RWPE2 (cell line): ENCODE results near the gene FBXL17.

ENCODE experiments used
- ATAC-seq: fragments of 200-7000 bp; cut with Tn5 transposase; 3 replicates; pipeline ENCODE4 v1.9.1; 2021; ENCODE audit warnings: low read depth
- DNase-seq: peaks from one replicate; pipeline ENCODE4 v3.0.0-alpha.2; 2020; ENCODE audit warnings: low spot score
- H3K27ac ChIP-seq: fragments of 450-650 bp; 2 replicates; pipeline ENCODE4 v1.5.1; 2017; ENCODE audit warnings: mild to moderate bottlenecking; ENCODE audit not compliant: poor library complexity, severe bottlenecking
- H3K27me3 ChIP-seq: fragments of 250-450 bp; sonication (Bioruptor Pico); 2 replicates; pipeline ENCODE4 v1.5.1; 2021; ENCODE audit warnings: mild to moderate bottlenecking, moderate library complexity; ENCODE audit not compliant: insufficient read depth, poor library complexity, severe bottlenecking
- H3K36me3 ChIP-seq: fragments of 250-450 bp; sonication (Bioruptor Pico); 2 replicates; pipeline ENCODE4 v1.5.1; 2020; ENCODE audit warnings: low read depth, mild to moderate bottlenecking, moderate library complexity
- H3K4me1 ChIP-seq: fragments of 250-450 bp; sonication (Bioruptor Pico); 2 replicates; pipeline ENCODE4 v1.5.1; 2021; ENCODE audit warnings: mild to moderate bottlenecking, moderate library complexity; ENCODE audit not compliant: insufficient read depth, poor library complexity, severe bottlenecking
- H3K4me3 ChIP-seq: fragments of 250-450 bp; sonication (Bioruptor Pico); 2 replicates; pipeline ENCODE4 v1.5.1; 2021; ENCODE audit warnings: mild to moderate bottlenecking, moderate library complexity; ENCODE audit not compliant: severe bottlenecking
- H3K9me3 ChIP-seq: fragments of 250-450 bp; sonication (Bioruptor Pico); 2 replicates; pipeline ENCODE4 v1.5.1; 2021; ENCODE audit warnings: mild to moderate bottlenecking, moderate library complexity; ENCODE audit not compliant: severe bottlenecking
- CTCF ChIP-seq: fragments of 450-650 bp; IDR thresholded peaks from one replicate; pipeline ENCODE4 v1.5.1; 2017; ENCODE audit warnings: mild to moderate bottlenecking, moderate library complexity; ENCODE audit not compliant: poor library complexity, severe bottlenecking

Gene FBXL17

GRCh38 chr5:108046955-108047670 is 334.8 kb downstream of the FBXL17 start:
- Histone ChIP-seq H3K27ac (no peak overlapping the region), H3K36me3 (no peaks in the 10 kb centered on the region), H3K27me3 (no peaks in the 10 kb centered on the region), H3K4me3 (no peak overlapping the region), H3K4me1 (no peaks in the 10 kb centered on the region), H3K9me3 (no peaks in the 10 kb centered on the region)
- no peak for ATAC-seq
- TF ChIP-seq CTCF: no peak
- no peak for DNase-seq

- DNase-seq (no peak), ATAC-seq (no peak)
- H3K27me3 ChIP-seq: no peaks in the 10 kb centered on the region
- no peak overlapping the region for H3K27ac ChIP-seq
- no peaks in the 10 kb centered on the region for H3K9me3 ChIP-seq
- no peak overlapping the region for H3K4me3 ChIP-seq
- H3K36me3 ChIP-seq: no peaks in the 10 kb centered on the region
- H3K4me1 ChIP-seq: no peaks in the 10 kb centered on the region
- TF ChIP-seq CTCF: no peak
Measured at GRCh38 chr5:108036482-108036881, 345.4 kb downstream of the FBXL17 start.

GRCh38 chr5:108028883-108029282 is 353.0 kb downstream of the FBXL17 start:
- no peak overlapping the region for H3K27ac ChIP-seq
- no peak for TF ChIP-seq CTCF
- H3K4me3 ChIP-seq: no peak overlapping the region
- no peaks in the 10 kb centered on the region for H3K36me3 ChIP-seq
- H3K4me1 ChIP-seq: no peaks in the 10 kb centered on the region
- no peak for DNase-seq
- no peaks in the 10 kb centered on the region for H3K9me3 ChIP-seq
- ATAC-seq: no peak
- no peaks in the 10 kb centered on the region for H3K27me3 ChIP-seq

- H3K9me3 ChIP-seq: no peaks in the 10 kb centered on the region
- H3K4me1 ChIP-seq: no peaks in the 10 kb centered on the region
- no peak overlapping the region for H3K27ac ChIP-seq
- DNase-seq: no peak
- no peaks in the 10 kb centered on the region for H3K36me3 ChIP-seq
- no peaks in the 10 kb centered on the region for H3K27me3 ChIP-seq
- ATAC-seq: peak; percentile 48; the same call in 1 of the 3 replicates
- H3K4me3 ChIP-seq: no peak overlapping the region
- TF ChIP-seq CTCF: no peak
Measured at GRCh38 chr5:108028412-108028811, 353.5 kb downstream of the FBXL17 start.

- ATAC-seq (no peak), DNase-seq (no peak)
- H3K27me3 ChIP-seq: no peaks in the 10 kb centered on the region
- no peak for TF ChIP-seq CTCF
- H3K36me3 ChIP-seq: no peaks in the 10 kb centered on the region
- H3K4me1 ChIP-seq: no peaks in the 10 kb centered on the region
- H3K9me3 ChIP-seq: no peaks in the 10 kb centered on the region
- no peak overlapping the region for H3K27ac ChIP-seq
- no peak overlapping the region for H3K4me3 ChIP-seq
Measured at GRCh38 chr5:108025957-108026356, 355.9 kb downstream of the FBXL17 start.
